HG03280 (cell line): Measurements from ENCODE around the gene LGALS12.

Experiments
- ATAC-seq: cut with Tn5 transposase; IDR thresholded peaks from one replicate; pipeline ENCODE4 v1.9.1; 2021; ENCODE audit warnings: mild to moderate bottlenecking, moderate library complexity; ENCODE audit not compliant: unreplicated experiment

Gene LGALS12

GRCh38 chr11:63558459-63559157 lies 52.7 kb downstream of the LGALS12 start:
- ATAC-seq, result no peak

GRCh38 chr11:63560506-63561180 lies 54.8 kb downstream of the LGALS12 start:
- no peak for ATAC-seq

GRCh38 chr11:63563201-63564055 lies 57.5 kb downstream of the LGALS12 start, which contains the start of gene PLAAT2:
Gene PLAAT2 (minus strand): TSS chr11:63563379. CDS start chr11:63563324, 55 bp downstream.
- ATAC-seq, result no peak

GRCh38 chr11:63564056-63564774 lies 58.3 kb downstream of the LGALS12 start:
- ATAC-seq, result peak; percentile 62

- ATAC-seq, result no peak
These were observed 59.0 kb downstream of the LGALS12 start for GRCh38 chr11:63564784-63565350.
